Esophagus (tissue), 2 donors: ENCODE data around the gene EIF5A. TPM values are rescaled to one million over a fixed set of nuclear protein-coding genes. Genes with fewer than 3 reads are reported as not detected.

Experiments used
- H3K27ac ChIP-seq, 2 donors: one replicate each; pipeline ENCODE4 v1.5.1; 2013; ENCODE audit warnings: low read depth in 2 of 2, mild to moderate bottlenecking in 2 of 2, inconsistent platforms in 1 of 2, low read length in 1 of 2, moderate library complexity in 1 of 2
- H3K27me3 ChIP-seq, 2 donors: one replicate each; pipeline ENCODE4 v1.6.1; 2013; ENCODE audit warnings: low read length in 2 of 2, control low read depth in 1 of 2, mild to moderate bottlenecking in 1 of 2; ENCODE audit not compliant: insufficient read depth in 2 of 2, control insufficient read depth in 1 of 2
- H3K36me3 ChIP-seq, 2 donors: one replicate each; pipeline ENCODE4 v1.6.1; 2013; ENCODE audit warnings: low read length in 1 of 2; ENCODE audit not compliant: control insufficient read depth in 2 of 2, insufficient read depth in 2 of 2
- H3K4me1 ChIP-seq, 2 donors: one replicate each; pipeline ENCODE4 v1.6.1; 2013; ENCODE audit warnings: low read length in 1 of 2; ENCODE audit not compliant: control insufficient read depth in 2 of 2, insufficient read depth in 2 of 2
- H3K4me3 ChIP-seq, 2 donors: one replicate each; pipeline ENCODE4 v1.5.1; 2013; ENCODE audit warnings: low read length in 2 of 2, mild to moderate bottlenecking in 2 of 2, low read depth in 1 of 2, moderate library complexity in 1 of 2
- H3K9me3 ChIP-seq, 2 donors: one replicate each; pipeline ENCODE4 v1.6.1; 2013; ENCODE audit warnings: mild to moderate bottlenecking in 2 of 2, low read depth in 1 of 2, low read length in 1 of 2, moderate library complexity in 1 of 2; ENCODE audit not compliant: control insufficient read depth in 2 of 2, insufficient read depth in 1 of 2
- WGBS, 2 donors: extraction: QIAGEN DNeasy Blood & Tissue Kit; methylation state at CpG; one replicate each; pipeline ENCODE4 v1.1.7; 2013; 5-methylcytosine and 5-hydroxymethylcytosine counted together
- polyA plus RNA-seq, 2 donors: library from polyadenylated mRNA; stranded (reverse); fragments of 200-250 nt; gene quantifications; one replicate each; pipeline ENCODE4 v1.2.3, GENCODE V29; 2013
- donor health status: healthy with polysubstance abuse.
- donor health status: Bipolar disorder and iron deficiency.

The EIF5A gene
- polyA plus RNA-seq, 2 donors, result 597 to 599 TPM

DNA sequence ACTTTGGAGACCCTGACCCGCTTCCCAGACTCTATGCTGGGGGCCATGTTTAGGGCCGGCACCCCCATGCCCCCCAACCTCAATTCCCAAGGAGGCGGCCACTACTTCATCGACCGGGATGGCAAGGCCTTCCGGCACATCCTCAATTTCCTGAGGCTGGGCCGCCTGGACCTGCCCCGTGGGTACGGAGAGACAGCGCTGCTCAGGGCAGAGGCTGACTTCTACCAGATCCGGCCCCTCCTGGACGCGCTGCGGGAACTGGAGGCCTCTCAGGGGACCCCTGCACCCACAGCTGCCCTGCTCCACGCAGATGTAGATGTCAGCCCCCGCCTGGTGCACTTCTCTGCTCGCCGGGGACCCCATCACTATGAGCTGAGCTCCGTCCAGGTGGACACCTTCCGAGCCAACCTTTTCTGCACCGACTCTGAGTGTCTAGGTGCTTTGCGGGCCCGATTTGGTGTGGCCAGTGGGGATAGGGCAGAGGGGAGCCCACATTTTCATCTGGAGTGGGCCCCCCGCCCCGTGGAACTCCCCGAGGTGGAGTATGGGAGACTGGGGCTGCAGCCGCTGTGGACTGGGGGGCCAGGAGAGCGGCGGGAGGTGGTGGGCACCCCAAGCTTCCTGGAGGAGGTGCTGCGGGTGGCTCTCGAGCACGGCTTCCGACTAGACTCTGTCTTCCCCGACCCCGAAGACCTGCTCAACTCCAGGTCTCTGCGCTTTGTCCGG lies 45.6 kb downstream of the EIF5A start:
- Histone ChIP-seq H3K4me3 (peak overlapping the region; percentile 79), H3K4me1 (peaks cover 11 to 26% of the 10 kb centered on the region in 2 donors), H3K27me3 (no peaks in the 10 kb centered on the region), H3K36me3 (peaks cover 0 to 4% of the 10 kb centered on the region in 2 donors), H3K27ac (peak overlapping the region; percentile 93 to 99), H3K9me3 (no peaks in the 10 kb centered on the region)
- 89 to 91% methylated on average over 37 of the region's 37 CpGs for WGBS, 2 donors

GRCh38 chr17:7354262-7354843 lies 46.9 kb downstream of the EIF5A start:
- Histone ChIP-seq H3K4me3 (peak overlapping the region; percentile 79), H3K9me3 (no peaks in the 10 kb centered on the region), H3K27me3 (no peaks in the 10 kb centered on the region), H3K4me1 (peaks cover 11 to 26% of the 10 kb centered on the region in 2 donors), H3K27ac (peak overlapping the region; percentile 89 to 93), H3K36me3 (peaks cover 0 to 3% of the 10 kb centered on the region in 2 donors)
- WGBS, 2 donors, result 48 to 56% methylated on average over 9 of the region's 9 CpGs

- Histone ChIP-seq H3K36me3 (peaks cover 0 to 3% of the 10 kb centered on the region in 2 donors), H3K27me3 (no peaks in the 10 kb centered on the region), H3K4me1 (peaks cover 7 to 26% of the 10 kb centered on the region in 2 donors), H3K4me3 (peak within 1 kb of the TSS; percentile 79), H3K9me3 (no peaks in the 10 kb centered on the region), H3K27ac (peak within 1 kb of the TSS; percentile 89 to 93)
- WGBS, 2 donors, result 51 to 54% methylated on average over 10 of the region's 10 CpGs
Measured at GRCh38 chr17:7355053-7355452, 47.6 kb downstream of the EIF5A start, which contains the start of gene TMEM95. Gene TMEM95 (plus strand): TSS chr17:7355156. CDS start chr17:7355205, 49 bp downstream.

DNA sequence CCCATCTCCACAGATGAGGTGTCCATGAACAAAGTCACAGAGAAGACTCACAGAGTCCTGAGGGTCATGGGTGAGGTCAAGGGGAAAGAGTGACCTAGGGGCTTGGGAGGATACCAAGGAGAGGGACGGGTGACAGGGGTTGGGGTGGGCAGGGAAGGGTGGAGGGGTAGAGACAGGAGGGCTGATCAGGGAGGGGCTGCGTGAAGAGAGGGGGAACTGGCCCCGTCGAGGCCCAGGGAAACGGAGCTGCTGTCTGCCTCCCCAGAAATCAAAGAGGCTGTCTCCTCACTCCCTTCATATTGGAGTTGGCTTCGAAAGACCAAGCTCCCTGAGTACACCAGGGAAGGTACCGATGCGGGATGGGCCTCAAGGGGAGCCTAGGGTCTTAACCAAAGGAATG lies 48.1 kb downstream of the EIF5A start:
- Histone ChIP-seq H3K27me3 (no peaks in the 10 kb centered on the region), H3K4me1 (peaks cover 7 to 26% of the 10 kb centered on the region in 2 donors), H3K9me3 (no peaks in the 10 kb centered on the region), H3K4me3 (no peak overlapping the region), H3K36me3 (peaks cover 0 to 3% of the 10 kb centered on the region in 2 donors), H3K27ac (peak overlapping the region in 1 of 2 donors; percentile 27)
- 79 to 81% methylated on average over 7 to 8 of the region's 8 CpGs for WGBS, 2 donors

DNA sequence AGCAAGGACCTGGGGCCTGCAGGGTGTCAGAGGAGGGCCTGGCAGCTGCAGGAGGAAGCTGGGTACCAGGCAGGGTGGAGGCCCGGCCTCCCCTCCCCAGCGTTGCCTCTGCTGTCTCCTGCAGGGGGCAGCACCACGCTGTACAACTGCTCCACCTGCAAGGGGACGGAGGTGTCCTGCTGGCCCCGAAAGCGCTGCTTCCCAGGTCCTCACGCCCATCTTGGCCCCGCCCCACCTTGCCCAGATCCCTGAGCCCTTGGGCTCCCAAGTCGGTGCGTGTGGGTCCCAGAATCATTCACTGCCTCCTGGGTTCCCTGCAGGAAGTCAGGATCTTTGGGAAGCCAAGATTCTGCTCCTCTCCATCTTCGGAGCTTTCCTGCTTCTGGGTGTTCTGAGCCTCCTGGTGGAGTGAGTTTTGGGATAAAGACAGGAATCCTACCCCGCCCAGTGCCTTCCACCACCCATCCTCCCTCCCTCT lies 48.7 kb downstream of the EIF5A start:
- H3K27me3 ChIP-seq, result no peaks in the 10 kb centered on the region
- peaks cover 7 to 26% of the 10 kb centered on the region in 2 donors for H3K4me1 ChIP-seq
- H3K4me3 ChIP-seq, result no peak overlapping the region
- WGBS, 2 donors, result 8 to 9% methylated on average over 11 to 12 of the region's 12 CpGs
- no peaks in the 10 kb centered on the region for H3K9me3 ChIP-seq
- H3K27ac ChIP-seq, result peak overlapping the region in 1 of 2 donors; percentile 27
- peaks cover 0 to 3% of the 10 kb centered on the region in 2 donors for H3K36me3 ChIP-seq

DNA sequence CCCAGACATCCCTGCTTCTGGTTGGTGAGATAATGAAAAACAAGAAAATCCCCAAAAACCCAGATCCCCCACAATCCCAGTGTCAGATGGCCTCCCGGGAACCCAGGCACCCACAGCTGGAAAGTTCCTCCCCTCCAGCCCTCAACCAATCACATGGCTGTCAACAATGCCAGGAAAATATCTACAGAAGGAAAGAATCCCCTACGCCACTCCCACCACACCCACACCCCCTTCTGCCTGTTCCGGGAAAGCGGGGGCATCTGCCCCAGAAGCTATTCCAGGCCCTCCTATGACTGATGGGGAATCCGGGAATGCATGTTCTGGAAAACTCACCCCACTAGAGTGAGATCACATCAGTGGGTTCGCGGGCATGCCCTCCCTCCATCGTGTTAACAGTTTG lies 49.3 kb downstream of the EIF5A start:
- H3K4me1 ChIP-seq, result peaks cover 7 to 26% of the 10 kb centered on the region in 2 donors
- H3K36me3 ChIP-seq, result peaks cover 0 to 3% of the 10 kb centered on the region in 2 donors
- H3K27me3 ChIP-seq, result no peaks in the 10 kb centered on the region
- no peak overlapping the region for H3K27ac ChIP-seq
- 69% methylated on average over 8 of the region's 8 CpGs for whole genome bisulfite sequencing, 2 donors
- H3K9me3 ChIP-seq, result no peaks in the 10 kb centered on the region
- no peak overlapping the region for H3K4me3 ChIP-seq

GRCh38 chr17:7357381-7357780 lies 50.0 kb downstream of the EIF5A start:
- Histone ChIP-seq H3K27ac (no peak overlapping the region), H3K4me1 (peaks cover 7 to 26% of the 10 kb centered on the region in 2 donors), H3K27me3 (no peaks in the 10 kb centered on the region), H3K9me3 (no peaks in the 10 kb centered on the region), H3K4me3 (no peak overlapping the region), H3K36me3 (peaks cover 0 to 3% of the 10 kb centered on the region in 2 donors)
- whole genome bisulfite sequencing, 2 donors, result 59 to 60% methylated on average over 2 of the region's 2 CpGs

- Histone ChIP-seq H3K27ac (no peak overlapping the region), H3K9me3 (no peaks in the 10 kb centered on the region), H3K27me3 (no peaks in the 10 kb centered on the region), H3K4me1 (no peaks in the 10 kb centered on the region), H3K36me3 (no peaks in the 10 kb centered on the region), H3K4me3 (no peak overlapping the region)
- 38 to 60% methylated on average over 3 of the region's 3 CpGs for WGBS, 2 donors
Measured at GRCh38 chr17:7361906-7362305, 54.5 kb downstream of the EIF5A start.
